ENCODE measurements around the gene ZFYVE21. TPM values are rescaled to one million over a fixed set of nuclear protein-coding genes. Genes with fewer than 3 reads are reported as not detected.

The ZFYVE21 gene
- total RNA-seq, 1 experiment from 2014 or later: 31.3 TPM

Other genes starting within 250 kb of the ZFYVE21 start
- 605 TPM for gene CKB, start 193.0 kb upstream of the ZFYVE21 start, total RNA-seq (2021; ENCODE audit: unreplicated experiment)
- 14.9 TPM for gene TRMT61A, start 186.6 kb upstream of the ZFYVE21 start, total RNA-seq (2021; ENCODE audit: unreplicated experiment)
- 27.0 TPM for gene BAG5, start 153.2 kb upstream of the ZFYVE21 start, total RNA-seq (2021; ENCODE audit: unreplicated experiment)
- gene COA8, start 152.8 kb upstream of the ZFYVE21 start, total RNA-seq (2021; ENCODE audit: unreplicated experiment): 29.4 TPM
- gene KLC1, start 86.6 kb upstream of the ZFYVE21 start, total RNA-seq (2021; ENCODE audit: unreplicated experiment): 121 TPM
- gene XRCC3, start 359 bp upstream of the ZFYVE21 start, total RNA-seq (2021; ENCODE audit: unreplicated experiment): 48.7 TPM
- gene PPP1R13B, start 131.8 kb downstream of the ZFYVE21 start, total RNA-seq (2021; ENCODE audit: unreplicated experiment): 17.8 TPM
- gene TDRD9, start 212.6 kb downstream of the ZFYVE21 start, total RNA-seq (2021; ENCODE audit: unreplicated experiment): not detected
- gene RD3L, start 226.7 kb downstream of the ZFYVE21 start, total RNA-seq (2021; ENCODE audit: unreplicated experiment): not detected